Muscle layer of duodenum (tissue), 2 donors: ENCODE measurements around the gene GBP5.
"Not testable (repeated sequence)": the region's sequence is repeated elsewhere in the genome, so short reads cannot be mapped to it uniquely, and the experiment has no call there.

Experiments
- H3K27ac ChIP-seq: one replicate; pipeline ENCODE4 v1.7.0; 2013; ENCODE audit warnings: mild to moderate bottlenecking, low read length
- H3K27me3 ChIP-seq: one replicate; pipeline ENCODE4 v1.7.0; 2013; ENCODE audit warnings: low read depth, mild to moderate bottlenecking, control low read depth, low read length
- H3K36me3 ChIP-seq, 2 donors: one replicate each; pipeline ENCODE4 v1.7.0; 2013; ENCODE audit warnings: low read length in 2 of 2, control low read depth in 1 of 2, mild to moderate bottlenecking in 1 of 2; ENCODE audit not compliant: insufficient read depth in 2 of 2, control insufficient read depth in 1 of 2
- H3K4me1 ChIP-seq, 2 donors: one replicate each; pipeline ENCODE4 v1.7.0; 2013; ENCODE audit warnings: low read length in 2 of 2, mild to moderate bottlenecking in 2 of 2, control low read depth in 1 of 2, moderate library complexity in 1 of 2; ENCODE audit not compliant: insufficient read depth in 2 of 2, control insufficient read depth in 1 of 2
- H3K4me3 ChIP-seq, 2 donors: one replicate each; pipeline ENCODE4 v1.7.0; 2013; ENCODE audit warnings: low read length in 2 of 2, low read depth in 1 of 2, mild to moderate bottlenecking in 1 of 2
- H3K9me3 ChIP-seq, 2 donors: one replicate each; pipeline ENCODE4 v1.7.0; 2013; ENCODE audit warnings: low read length in 2 of 2, control low read depth in 1 of 2, mild to moderate bottlenecking in 1 of 2; ENCODE audit not compliant: control insufficient read depth in 1 of 2
- donor health status: healthy.

Gene GBP5

GRCh38 chr1:89272269-89273041 lies at the start of gene GBP5:
Gene GBP5, minus strand, starts transcription at chr1:89272860. Its CDS starts 3,305 bp downstream, at chr1:89269555.
- not testable (repeated sequence) for H3K9me3 ChIP-seq, H3K27me3 ChIP-seq, H3K36me3 ChIP-seq, H3K4me1 ChIP-seq
- Histone ChIP-seq H3K27ac (peak within 1 kb of the TSS; percentile 5), H3K4me3 (peak within 1 kb of the TSS; percentile 27 to 37)

GRCh38 chr1:89322402-89322801 lies 49.7 kb upstream of the GBP5 start:
- Histone ChIP-seq H3K27ac (no peak overlapping the region), H3K9me3 (peaks cover 0 to 9% of the 10 kb centered on the region in 2 donors), H3K4me3 (no peak overlapping the region), H3K27me3 (no peaks in the 10 kb centered on the region), H3K4me1 (no peaks in the 10 kb centered on the region), H3K36me3 (no peaks in the 10 kb centered on the region)

- no peaks in the 10 kb centered on the region for H3K27me3 ChIP-seq
- no peak overlapping the region for H3K4me3 ChIP-seq
- peaks cover 16 to 18% of the 10 kb centered on the region in 2 donors for H3K4me1 ChIP-seq
- no peaks in the 10 kb centered on the region for H3K36me3 ChIP-seq
- no peak overlapping the region for H3K27ac ChIP-seq
- peaks cover 0 to 5% of the 10 kb centered on the region in 2 donors for H3K9me3 ChIP-seq
Observed at GRCh38 chr1:89312572-89312971, 39.9 kb upstream of the GBP5 start.

GRCh38 chr1:89311757-89312156 lies 39.1 kb upstream of the GBP5 start:
- H3K4me3 ChIP-seq = no peak overlapping the region
- no peaks in the 10 kb centered on the region for H3K36me3 ChIP-seq
- H3K9me3 ChIP-seq = peaks cover 0 to 5% of the 10 kb centered on the region in 2 donors
- no peaks in the 10 kb centered on the region for H3K27me3 ChIP-seq
- peak overlapping the region; percentile 27 for H3K27ac ChIP-seq
- H3K4me1 ChIP-seq = peaks cover 16 to 18% of the 10 kb centered on the region in 2 donors

- H3K27ac ChIP-seq = peak overlapping the region; percentile 78
- H3K4me1 ChIP-seq = peaks cover 16 to 18% of the 10 kb centered on the region in 2 donors
- peak overlapping the region in 1 of 2 donors; percentile 10 for H3K4me3 ChIP-seq
- H3K9me3 ChIP-seq = no peaks in the 10 kb centered on the region
- H3K36me3 ChIP-seq = no peaks in the 10 kb centered on the region
- H3K27me3 ChIP-seq = no peaks in the 10 kb centered on the region
Observed at GRCh38 chr1:89310976-89311375, 38.3 kb upstream of the GBP5 start.

- Histone ChIP-seq H3K27me3 (no peaks in the 10 kb centered on the region), H3K36me3 (no peaks in the 10 kb centered on the region), H3K4me3 (peak overlapping the region; percentile 10 to 11), H3K27ac (peak overlapping the region; percentile 78), H3K4me1 (peaks cover 16 to 18% of the 10 kb centered on the region in 2 donors), H3K9me3 (no peaks in the 10 kb centered on the region)
Observed at GRCh38 chr1:89310505-89310904, 37.8 kb upstream of the GBP5 start.

- Histone ChIP-seq H3K4me3 (no peak overlapping the region), H3K27ac (peak overlapping the region; percentile 78), H3K4me1 (peaks cover 16 to 18% of the 10 kb centered on the region in 2 donors), H3K27me3 (no peaks in the 10 kb centered on the region), H3K9me3 (no peaks in the 10 kb centered on the region), H3K36me3 (no peaks in the 10 kb centered on the region)
Observed at GRCh38 chr1:89309828-89310227, 37.2 kb upstream of the GBP5 start.

GRCh38 chr1:89306273-89306672 lies 33.6 kb upstream of the GBP5 start:
- Histone ChIP-seq H3K27me3 (no peaks in the 10 kb centered on the region), H3K4me1 (peaks cover 9 to 15% of the 10 kb centered on the region in 2 donors), H3K9me3 (no peaks in the 10 kb centered on the region), H3K36me3 (no peaks in the 10 kb centered on the region), H3K4me3 (no peak overlapping the region), H3K27ac (no peak overlapping the region)

GRCh38 chr1:89305493-89305892 lies 32.8 kb upstream of the GBP5 start:
- Histone ChIP-seq H3K9me3 (no peaks in the 10 kb centered on the region), H3K36me3 (no peaks in the 10 kb centered on the region), H3K4me1 (peaks cover under 1 to 8% of the 10 kb centered on the region in 2 donors), H3K27ac (no peak overlapping the region), H3K27me3 (no peaks in the 10 kb centered on the region), H3K4me3 (no peak overlapping the region)

- Histone ChIP-seq H3K27me3 (no peaks in the 10 kb centered on the region), H3K4me1 (peaks cover 0 to under 1% of the 10 kb centered on the region in 2 donors), H3K27ac (no peak overlapping the region), H3K9me3 (no peaks in the 10 kb centered on the region), H3K36me3 (no peaks in the 10 kb centered on the region), H3K4me3 (no peak overlapping the region)
Observed at GRCh38 chr1:89304572-89305230, 32.0 kb upstream of the GBP5 start.

- H3K9me3 ChIP-seq = no peaks in the 10 kb centered on the region
- no peaks in the 10 kb centered on the region for H3K36me3 ChIP-seq
- no peak overlapping the region for H3K27ac ChIP-seq
- no peaks in the 10 kb centered on the region for H3K27me3 ChIP-seq
- H3K4me3 ChIP-seq = no peak overlapping the region
- no peaks in the 10 kb centered on the region for H3K4me1 ChIP-seq
Observed at GRCh38 chr1:89302697-89303332, 30.2 kb upstream of the GBP5 start.
